Measurements from ENCODE around the gene ZNF324B.

Gene ZNF324B

GRCh38 chr19:58429745-58430144, 21.7 kb upstream of the ZNF324B start:
- Histone ChIP-seq H3K9ac (ENCODE audit: low read length) (no peak overlapping the region), H3K9me2 (replicated peaks; ENCODE audit: insufficient read depth, low read length) (no peaks in the 10 kb centered on the region), H3K27ac (ENCODE audit: low read depth, low read length) (no peak overlapping the region), H2AFZ (ENCODE audit: low read depth, low read length, severe bottlenecking) (no peak overlapping the region), H3K36me3 (ENCODE audit: low read length) (no peaks in the 10 kb centered on the region), H3K9me3 (ENCODE audit: insufficient read depth, low read length) (peaks cover 25% of the 10 kb centered on the region; the same call in 1 of the 2 replicates), H4K20me1 (ENCODE audit: low read depth, low read length) (no peaks in the 10 kb centered on the region), H3F3A (ENCODE audit: insufficient read depth) (no peaks in the 10 kb centered on the region), H3K27me3 (ENCODE audit: low read length) (no peaks in the 10 kb centered on the region), H3K4me3 (ENCODE audit: insufficient read depth, low read length, poor library complexity, severe bottlenecking) (no peak overlapping the region), H3K4me2 (ENCODE audit: low read depth, low read length, poor library complexity, severe bottlenecking) (no peak overlapping the region), H3K79me2 (ENCODE audit: insufficient read depth, low read length) (no peaks in the 10 kb centered on the region)
- TF ChIP-seq CTCF (IDR thresholded peaks at IDR 0.05; ENCODE audit: insufficient read depth, low read length, poor library complexity, severe bottlenecking) (no peak), EZH2phosphoT487 (conservative IDR thresholded peaks at IDR 0.05; ENCODE audit: low read length) (no peak)

- Histone ChIP-seq H2AFZ (ENCODE audit: low read depth, low read length, severe bottlenecking) (no peak overlapping the region), H3K9ac (ENCODE audit: low read length) (no peak overlapping the region), H3F3A (ENCODE audit: insufficient read depth) (no peaks in the 10 kb centered on the region), H3K9me2 (replicated peaks; ENCODE audit: insufficient read depth, low read length) (no peaks in the 10 kb centered on the region), H3K4me3 (ENCODE audit: insufficient read depth, low read length, poor library complexity, severe bottlenecking) (no peak overlapping the region), H3K9me3 (ENCODE audit: insufficient read depth, low read length) (peaks cover 27% of the 10 kb centered on the region; the same call in 1 of the 2 replicates), H3K36me3 (ENCODE audit: low read length) (no peaks in the 10 kb centered on the region), H3K27me3 (ENCODE audit: low read length) (no peaks in the 10 kb centered on the region), H3K4me2 (ENCODE audit: low read depth, low read length, poor library complexity, severe bottlenecking) (no peak overlapping the region), H4K20me1 (ENCODE audit: low read depth, low read length) (no peaks in the 10 kb centered on the region), H3K79me2 (ENCODE audit: insufficient read depth, low read length) (no peaks in the 10 kb centered on the region), H3K27ac (ENCODE audit: low read depth, low read length) (no peak overlapping the region)
- TF ChIP-seq CTCF (IDR thresholded peaks at IDR 0.05; ENCODE audit: insufficient read depth, low read length, poor library complexity, severe bottlenecking) (no peak), EZH2phosphoT487 (conservative IDR thresholded peaks at IDR 0.05; ENCODE audit: low read length) (no peak)
Observed at GRCh38 chr19:58434217-58434616, 17.2 kb upstream of the ZNF324B start.

- H3K9me2 ChIP-seq (replicated peaks; ENCODE audit: insufficient read depth, low read length), result no peaks in the 10 kb centered on the region
- H3K9me3 ChIP-seq (ENCODE audit: insufficient read depth, low read length), result 0 out of 2 replicates have a peak, but pooled peaks cover under 1% of the 10 kb centered on the region
- no peak within 1 kb of the TSS for H3K27ac ChIP-seq (ENCODE audit: low read depth, low read length)
- no peaks in the 10 kb centered on the region for H4K20me1 ChIP-seq (ENCODE audit: low read depth, low read length)
- H3K36me3 ChIP-seq (ENCODE audit: low read length), result no peaks in the 10 kb centered on the region
- no peak for TF ChIP-seq CTCF (IDR thresholded peaks at IDR 0.05; ENCODE audit: insufficient read depth, low read length, poor library complexity, severe bottlenecking)
- no peak for TF ChIP-seq EZH2phosphoT487 (conservative IDR thresholded peaks at IDR 0.05; ENCODE audit: low read length)
- H3K9ac ChIP-seq (ENCODE audit: low read length), result no peak within 1 kb of the TSS
- no peaks in the 10 kb centered on the region for H3K27me3 ChIP-seq (ENCODE audit: low read length)
- no peak within 1 kb of the TSS for H3K4me2 ChIP-seq (ENCODE audit: low read depth, low read length, poor library complexity, severe bottlenecking)
- no peaks in the 10 kb centered on the region for H3F3A ChIP-seq (ENCODE audit: insufficient read depth)
- H2AFZ ChIP-seq (ENCODE audit: low read depth, low read length, severe bottlenecking), result no peak within 1 kb of the TSS
- no peak within 1 kb of the TSS for H3K4me3 ChIP-seq (ENCODE audit: insufficient read depth, low read length, poor library complexity, severe bottlenecking)
- no peaks in the 10 kb centered on the region for H3K79me2 ChIP-seq (ENCODE audit: insufficient read depth, low read length)
Observed at GRCh38 chr19:58439576-58440554, 11.6 kb upstream of the ZNF324B start, which contains the start of gene ZNF132. TSS of gene ZNF132 (minus strand) at chr19:58440153. CDS start at chr19:58439821, 332 bp downstream.

Measured in SU-DHL-6 (cell line).